ENCODE data around the gene TRAF2. TPM values are rescaled to one million over a fixed set of nuclear protein-coding genes. Genes with fewer than 3 reads are reported as not detected.

TRAF2 gene
- total and polyA plus RNA-seq, 2 donors from 2014 or later, result 11.4 to 16.9 TPM

GRCh38 chr9:136846376-136847087, 39.8 kb upstream of the TRAF2 start:
- intact Hi-C loops (cut with DNase I), result loop anchor here (10.0 kb wide), 1 partner anchor 98 kb away; the partner anchor contains the start of genes C8G and FBXW5

GRCh38 chr9:136847088-136847825, 39.1 kb upstream of the TRAF2 start:
- H3K4me1 ChIP-seq (ENCODE audit: control insufficient read depth in 2 of 3, insufficient read depth in 2 of 3, low read depth in 1 of 3, low read length in 3 of 3), result peaks cover 0 to 31% (median 0%) of the 10 kb centered on the region in 3 donors
- no peaks in the 10 kb centered on the region for H3K36me3 ChIP-seq (ENCODE audit: control insufficient read depth in 2 of 3, insufficient read depth in 3 of 3, low read length in 3 of 3)
- H3K27ac ChIP-seq (ENCODE audit: low read depth in 2 of 2, low read length in 2 of 2), result peak overlapping the region in 1 of 2 donors; percentile 47
- intact Hi-C loops (cut with DNase I), result loop anchor here (10.0 kb wide), 1 partner anchor 98 kb away; the partner anchor contains the start of genes C8G and FBXW5
- H3K9ac ChIP-seq (ENCODE audit: low read length in 3 of 3), result peak overlapping the region in 1 of 3 donors; percentile 37
- H3K27me3 ChIP-seq (ENCODE audit: control insufficient read depth, insufficient read depth, low read length), result peaks cover 3% of the 10 kb centered on the region
- H3K4me3 ChIP-seq (ENCODE audit: low read length in 3 of 3), result peak overlapping the region in 2 of 3 donors; percentile 51 to 74
- H3K9me3 ChIP-seq (ENCODE audit: control insufficient read depth in 2 of 3, insufficient read depth in 1 of 3, low read length in 3 of 3), result no peaks in the 10 kb centered on the region
- DNase-seq (peak; percentile 37 to 90 (median 68)), FAIRE-seq (no peak)
- TF ChIP-seq CTCF (IDR thresholded peaks at IDR 0.05; ENCODE audit: borderline replicate concordance, extremely low read depth, insufficient read depth), result no peak

More at GRCh38 chr9:136846376-136847087, 39.8 kb upstream of the TRAF2 start:
- H3K9ac ChIP-seq (ENCODE audit: low read length in 3 of 3), result no peak overlapping the region
- no peak for TF ChIP-seq CTCF (IDR thresholded peaks at IDR 0.05; ENCODE audit: borderline replicate concordance, extremely low read depth, insufficient read depth)
- H3K27me3 ChIP-seq (ENCODE audit: control insufficient read depth, insufficient read depth, low read length), result peaks cover 3% of the 10 kb centered on the region
- peaks cover 0 to 32% (median 6%) of the 10 kb centered on the region in 3 donors for H3K4me1 ChIP-seq (ENCODE audit: control insufficient read depth in 2 of 3, insufficient read depth in 2 of 3, low read depth in 1 of 3, low read length in 3 of 3)
- H3K9me3 ChIP-seq (ENCODE audit: control insufficient read depth in 2 of 3, insufficient read depth in 1 of 3, low read length in 3 of 3), result no peaks in the 10 kb centered on the region
- H3K4me3 ChIP-seq (ENCODE audit: low read length in 3 of 3), result no peak overlapping the region
- no peak for DNase-seq
- no peaks in the 10 kb centered on the region for H3K36me3 ChIP-seq (ENCODE audit: control insufficient read depth in 2 of 3, insufficient read depth in 3 of 3, low read length in 3 of 3)
- FAIRE-seq, result no peak
- no peak overlapping the region for H3K27ac ChIP-seq (ENCODE audit: low read depth in 2 of 2, low read length in 2 of 2)

GRCh38 chr9:136847826-136848392, 38.4 kb upstream of the TRAF2 start:
- H3K27me3 ChIP-seq (ENCODE audit: control insufficient read depth, insufficient read depth, low read length), result peaks cover 3% of the 10 kb centered on the region
- H3K9me3 ChIP-seq (ENCODE audit: control insufficient read depth in 2 of 3, insufficient read depth in 1 of 3, low read length in 3 of 3), result no peaks in the 10 kb centered on the region
- H3K27ac ChIP-seq (ENCODE audit: low read depth in 2 of 2, low read length in 2 of 2), result peak overlapping the region in 1 of 2 donors; percentile 47
- no peak for TF ChIP-seq CTCF (IDR thresholded peaks at IDR 0.05; ENCODE audit: borderline replicate concordance, extremely low read depth, insufficient read depth)
- peak; percentile 70 to 96 (median 79) for DNase-seq
- intact Hi-C loops (cut with DNase I), result loop anchor here (10.0 kb wide), 1 partner anchor 97 kb away; the partner anchor contains the start of genes C8G and FBXW5
- H3K4me3 ChIP-seq (ENCODE audit: low read length in 3 of 3), result peak overlapping the region; percentile 44 to 74 (median 51)
- H3K4me1 ChIP-seq (ENCODE audit: control insufficient read depth in 2 of 3, insufficient read depth in 2 of 3, low read depth in 1 of 3, low read length in 3 of 3), result peaks cover 0 to 28% (median 0%) of the 10 kb centered on the region in 3 donors
- no peaks in the 10 kb centered on the region for H3K36me3 ChIP-seq (ENCODE audit: control insufficient read depth in 2 of 3, insufficient read depth in 3 of 3, low read length in 3 of 3)
- no peak for FAIRE-seq
- H3K9ac ChIP-seq (ENCODE audit: low read length in 3 of 3), result peak overlapping the region in 2 of 3 donors; percentile 1 to 37

Data from kidney (tissue), 14 donors.